RWPE2 (cell line): ENCODE data around the gene CALML3.

Experiments
- ATAC-seq: fragments of 200-7000 bp; cut with Tn5 transposase; 3 replicates; pipeline ENCODE4 v1.9.1; 2021; ENCODE audit warnings: low read depth
- DNase-seq: peaks from one replicate; pipeline ENCODE4 v3.0.0-alpha.2; 2020; ENCODE audit warnings: low spot score
- H3K27ac ChIP-seq: fragments of 450-650 bp; 2 replicates; pipeline ENCODE4 v1.5.1; 2017; ENCODE audit warnings: mild to moderate bottlenecking; ENCODE audit not compliant: poor library complexity, severe bottlenecking
- H3K27me3 ChIP-seq: fragments of 250-450 bp; sonication (Bioruptor Pico); 2 replicates; pipeline ENCODE4 v1.5.1; 2021; ENCODE audit warnings: mild to moderate bottlenecking, moderate library complexity; ENCODE audit not compliant: insufficient read depth, poor library complexity, severe bottlenecking
- H3K36me3 ChIP-seq: fragments of 250-450 bp; sonication (Bioruptor Pico); 2 replicates; pipeline ENCODE4 v1.5.1; 2020; ENCODE audit warnings: low read depth, mild to moderate bottlenecking, moderate library complexity
- H3K4me1 ChIP-seq: fragments of 250-450 bp; sonication (Bioruptor Pico); 2 replicates; pipeline ENCODE4 v1.5.1; 2021; ENCODE audit warnings: mild to moderate bottlenecking, moderate library complexity; ENCODE audit not compliant: insufficient read depth, poor library complexity, severe bottlenecking
- H3K4me3 ChIP-seq: fragments of 250-450 bp; sonication (Bioruptor Pico); 2 replicates; pipeline ENCODE4 v1.5.1; 2021; ENCODE audit warnings: mild to moderate bottlenecking, moderate library complexity; ENCODE audit not compliant: severe bottlenecking
- H3K9me3 ChIP-seq: fragments of 250-450 bp; sonication (Bioruptor Pico); 2 replicates; pipeline ENCODE4 v1.5.1; 2021; ENCODE audit warnings: mild to moderate bottlenecking, moderate library complexity; ENCODE audit not compliant: severe bottlenecking
- CTCF ChIP-seq: fragments of 450-650 bp; IDR thresholded peaks from one replicate; pipeline ENCODE4 v1.5.1; 2017; ENCODE audit warnings: mild to moderate bottlenecking, moderate library complexity; ENCODE audit not compliant: poor library complexity, severe bottlenecking

CALML3 gene

DNA sequence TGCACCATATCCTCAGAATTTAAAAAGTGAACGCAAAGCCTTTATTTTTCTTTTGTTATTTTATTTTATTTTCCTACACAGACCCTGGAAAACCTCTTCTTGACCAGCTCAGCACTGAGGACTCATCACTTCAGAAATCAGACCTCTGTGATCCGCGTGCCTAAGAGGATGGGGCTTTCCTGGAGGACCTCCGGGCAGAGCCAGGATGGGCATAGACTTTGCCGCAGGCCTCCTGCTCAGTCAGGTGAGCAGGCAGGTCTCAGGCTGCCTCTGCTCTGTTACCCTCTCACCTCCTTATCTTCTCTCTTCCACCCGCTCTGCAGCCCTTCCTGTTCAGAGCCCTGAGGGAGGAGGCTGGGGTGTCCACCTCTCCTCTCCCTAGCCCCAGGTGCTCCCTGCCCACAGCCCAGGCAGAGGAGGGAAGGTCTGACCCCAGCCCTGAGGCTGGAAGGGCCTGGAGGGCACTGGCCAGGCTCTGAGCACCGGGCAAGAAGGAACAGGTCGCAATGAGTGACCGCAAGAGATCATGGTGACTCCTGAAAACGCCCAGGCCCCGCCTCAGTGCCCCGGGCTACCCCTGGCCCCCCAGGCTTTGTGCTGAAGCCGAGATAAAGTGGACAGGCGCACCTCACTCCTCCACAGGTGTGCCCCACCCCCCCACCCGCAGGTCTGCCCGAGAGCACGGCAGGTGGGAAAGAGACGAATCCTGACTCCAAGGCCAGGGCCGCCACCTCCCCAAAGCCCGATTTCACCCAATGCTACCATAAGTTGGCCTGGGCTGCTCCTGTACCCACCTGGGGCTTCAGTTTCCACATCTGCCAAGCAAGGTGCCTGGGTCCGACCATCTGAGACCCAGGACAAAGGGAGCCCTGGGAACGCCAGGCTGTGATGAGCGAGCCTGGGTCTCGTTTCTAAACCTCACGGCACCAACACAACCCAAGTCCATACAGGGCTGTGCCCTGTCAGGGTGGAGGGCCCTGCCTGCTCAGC lies 28.2 kb upstream of the CALML3 start:
- no peak for DNase-seq
- Histone ChIP-seq H3K27ac (no peak overlapping the region), H3K4me3 (no peak overlapping the region), H3K36me3 (no peaks in the 10 kb centered on the region), H3K27me3 (no peaks in the 10 kb centered on the region), H3K9me3 (no peaks in the 10 kb centered on the region), H3K4me1 (peaks cover 5% of the 10 kb centered on the region)
- peak; percentile 40 for ATAC-seq
- no peak for TF ChIP-seq CTCF

DNA sequence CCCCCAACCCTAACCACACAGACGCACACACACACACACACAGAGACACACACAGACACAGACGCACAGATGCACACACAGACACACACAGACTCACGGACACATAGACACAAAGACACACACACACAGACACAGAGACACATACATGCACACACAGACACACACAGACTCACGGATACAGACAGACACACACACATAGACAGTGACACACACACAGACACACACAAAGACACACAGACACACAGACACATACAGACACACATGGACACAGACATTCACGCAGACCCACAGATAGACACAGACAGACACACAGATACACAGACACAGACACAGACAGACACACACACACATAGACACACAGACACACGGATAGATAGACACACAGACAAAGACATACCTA lies 27.5 kb upstream of the CALML3 start:
- H3K4me1 ChIP-seq: peaks cover 5% of the 10 kb centered on the region
- H3K4me3 ChIP-seq: no peak overlapping the region
- H3K36me3 ChIP-seq: no peaks in the 10 kb centered on the region
- DNase-seq (no peak), ATAC-seq (no peak)
- no peaks in the 10 kb centered on the region for H3K9me3 ChIP-seq
- no peak for TF ChIP-seq CTCF
- H3K27me3 ChIP-seq: no peaks in the 10 kb centered on the region
- no peak overlapping the region for H3K27ac ChIP-seq

DNA sequence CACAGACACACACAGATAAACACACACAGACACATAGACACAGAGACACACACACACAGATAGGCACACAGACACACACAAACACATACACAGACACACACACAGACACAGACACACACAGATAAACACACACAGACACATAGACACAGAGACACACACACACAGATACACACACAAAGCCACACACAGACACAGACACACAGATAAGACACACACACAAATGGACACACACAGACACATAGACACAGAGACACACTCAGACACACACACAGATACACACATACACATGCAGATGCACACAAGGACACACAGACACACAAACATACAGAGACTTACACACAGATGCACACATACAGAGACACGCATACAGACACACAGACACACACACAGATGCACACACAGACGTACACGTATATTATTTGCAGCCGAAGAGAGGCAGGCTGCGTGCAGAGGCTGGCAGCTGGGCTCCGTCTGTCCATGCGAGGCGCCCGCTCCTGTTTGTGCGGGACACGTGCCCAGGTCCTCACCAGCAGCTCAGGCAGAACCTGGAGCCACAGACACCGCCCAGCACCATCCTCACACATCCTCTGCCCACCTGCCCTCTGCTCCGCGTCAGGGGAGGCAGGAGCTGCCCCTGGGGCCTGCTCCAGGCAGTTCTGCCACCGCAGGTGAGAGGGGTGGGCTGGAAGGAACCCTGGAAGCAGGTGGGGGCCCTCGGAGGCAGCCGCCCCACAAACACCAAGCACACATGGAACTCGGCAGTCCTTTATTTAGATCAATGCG lies 26.6 kb upstream of the CALML3 start:
- H3K4me3 ChIP-seq: no peak overlapping the region
- no peak for TF ChIP-seq CTCF
- DNase-seq (no peak), ATAC-seq (no peak)
- H3K4me1 ChIP-seq: peaks cover 6% of the 10 kb centered on the region
- no peak overlapping the region for H3K27ac ChIP-seq
- H3K36me3 ChIP-seq: no peaks in the 10 kb centered on the region
- no peaks in the 10 kb centered on the region for H3K9me3 ChIP-seq
- no peaks in the 10 kb centered on the region for H3K27me3 ChIP-seq

- H3K36me3 ChIP-seq: no peaks in the 10 kb centered on the region
- H3K4me3 ChIP-seq: no peak overlapping the region
- no peaks in the 10 kb centered on the region for H3K27me3 ChIP-seq
- peaks cover 11% of the 10 kb centered on the region for H3K4me1 ChIP-seq
- H3K27ac ChIP-seq: no peak overlapping the region
- DNase-seq (no peak), ATAC-seq (no peak)
- TF ChIP-seq CTCF: no peak
- no peaks in the 10 kb centered on the region for H3K9me3 ChIP-seq
These were observed 25.8 kb upstream of the CALML3 start for GRCh38 chr10:5498791-5499492.
